ENCODE results near the gene GOSR1. TPM values are rescaled to one million over a fixed set of nuclear protein-coding genes. Genes with fewer than 3 reads are reported as not detected.
"Not testable (repeated sequence)": the region's sequence is repeated elsewhere in the genome, so short reads cannot be mapped to it uniquely, and the experiment has no call there.

Gene GOSR1
- total and polyA plus RNA-seq, 11 donors, result 8.9 to 39.7 (median 29.8) TPM

- peaks cover 0 to 65% (median 23%) of the 10 kb centered on the region in 9 donors for H3K36me3 ChIP-seq
- ATAC-seq, result peak in 2 of 4 donors; percentile 49 to 64
- intact Hi-C loops (cut with DNase I), result loop anchor here in 1 of 10 donors (10.0 kb wide), 1 partner anchor 99 kb away; the partner anchor contains the start of gene TMIGD1
These were observed 43.7 kb upstream of the GOSR1 start for GRCh38 chr17:30433514-30433913.

GRCh38 chr17:30436729-30437128 lies 40.5 kb upstream of the GOSR1 start:
- TF ChIP-seq POLR2A (IDR thresholded peaks at IDR 0.05) (no peak), CTCF (IDR thresholded peaks at IDR 0.05) (no peak)
- intact Hi-C loops (cut with DNase I), result loop anchor here in 1 of 10 donors (10.0 kb wide), 1 partner anchor 102 kb away; the partner anchor contains the start of gene TMIGD1
- no peak for ATAC-seq

More at GRCh38 chr17:30433514-30433913, 43.7 kb upstream of the GOSR1 start:
- Histone ChIP-seq H3K4me3 (no peak overlapping the region), H3K27ac (no peak overlapping the region), H3K4me1 (peaks cover 0 to 16% (median 0%) of the 10 kb centered on the region in 12 donors), H3K27me3 (no peaks in the 10 kb centered on the region), H3K9me3 (no peaks in the 10 kb centered on the region)
- WGBS, 4 donors, result 66 to 90% (median 73%) methylated on average over 1 of the region's 1 CpG
- TF ChIP-seq CTCF (IDR thresholded peaks at IDR 0.05) (no peak), POLR2A (IDR thresholded peaks at IDR 0.05) (no peak)
- no peak for DNase-seq

DNA sequence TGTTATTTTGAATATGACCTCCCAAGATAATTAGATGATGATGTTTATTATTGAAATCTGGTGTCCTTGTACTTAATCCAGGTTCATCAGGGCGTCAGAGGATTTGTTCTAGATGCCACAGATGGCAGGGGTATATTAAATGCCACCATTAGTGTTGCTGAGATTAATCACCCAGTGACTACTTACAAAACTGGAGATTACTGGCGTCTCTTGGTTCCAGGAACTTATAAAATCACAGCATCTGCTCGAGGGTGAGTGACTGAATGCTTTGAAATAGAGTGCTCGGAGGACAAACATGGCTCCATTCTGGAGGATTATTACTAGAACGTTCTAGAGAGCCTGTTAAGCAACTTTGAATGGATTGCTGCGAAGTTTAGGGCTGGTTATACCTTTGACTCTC lies 33.5 kb upstream of the GOSR1 start:
- ATAC-seq (no peak), DNase-seq (no peak)
- intact Hi-C loops (cut with DNase I), result no loop called here
- H3K36me3 ChIP-seq, result peaks cover 0 to 46% (median 37%) of the 10 kb centered on the region in 9 donors
- no peak overlapping the region for H3K4me3 ChIP-seq
- H3K27me3 ChIP-seq, result no peaks in the 10 kb centered on the region
- H3K9me3 ChIP-seq, result no peaks in the 10 kb centered on the region
- no peak overlapping the region for H3K27ac ChIP-seq
- H3K4me1 ChIP-seq, result no peaks in the 10 kb centered on the region
- TF ChIP-seq POLR2A (IDR thresholded peaks at IDR 0.05) (no peak), CTCF (IDR thresholded peaks at IDR 0.05) (no peak)
- WGBS, 4 donors, result 90 to 92% (median 92%) methylated on average over 6 of the region's 6 CpGs

More at GRCh38 chr17:30436729-30437128, 40.5 kb upstream of the GOSR1 start:
- Histone ChIP-seq H3K4me3 (no peak overlapping the region), H3K27me3 (no peaks in the 10 kb centered on the region), H3K36me3 (peaks cover 0 to 44% (median 18%) of the 10 kb centered on the region in 9 donors), H3K27ac (no peak overlapping the region), H3K4me1 (peaks cover 0 to 7% (median 0%) of the 10 kb centered on the region in 12 donors), H3K9me3 (no peaks in the 10 kb centered on the region)
- DNase-seq, result no peak

GRCh38 chr17:30446640-30447039 lies 30.6 kb upstream of the GOSR1 start:
- H3K27me3 ChIP-seq; H3K27ac ChIP-seq; H3K9me3 ChIP-seq; DNase-seq; intact Hi-C loops (cut with DNase I); H3K4me3 ChIP-seq; ATAC-seq; H3K4me1 ChIP-seq: not testable (repeated sequence)
- H3K36me3 ChIP-seq, result peaks cover 0 to 66% (median 54%) of the 10 kb centered on the region in 9 donors

DNA sequence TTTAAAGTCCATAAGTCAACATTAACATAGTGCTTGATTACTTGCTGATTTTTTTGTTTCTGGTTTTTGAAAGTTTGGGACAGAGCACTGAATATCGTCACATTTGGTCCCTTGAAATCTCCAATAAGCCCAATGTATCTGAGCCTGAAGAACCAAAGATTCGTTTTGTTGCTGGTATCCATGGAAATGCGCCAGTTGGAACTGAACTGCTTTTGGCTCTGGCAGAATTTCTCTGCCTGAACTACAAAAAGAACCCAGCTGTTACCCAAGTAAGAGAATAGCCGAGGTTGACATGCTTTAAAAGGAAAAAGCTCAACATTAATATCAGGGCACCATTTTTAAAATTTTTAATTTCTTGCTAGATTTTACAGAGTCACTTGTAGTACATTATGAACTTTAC lies 27.7 kb upstream of the GOSR1 start:
- no peak for TF ChIP-seq POLR2A (IDR thresholded peaks at IDR 0.05)
- DNase-seq, result peak in 2 of 5 donors; percentile 8 to 26
- no peak overlapping the region for H3K27ac ChIP-seq
- peaks cover 0 to 2% (median 0%) of the 10 kb centered on the region in 12 donors for H3K9me3 ChIP-seq
- intact Hi-C loops (cut with DNase I), result no loop called here
- no peaks in the 10 kb centered on the region for H3K27me3 ChIP-seq
- H3K36me3 ChIP-seq, result peaks cover 0 to 66% (median 51%) of the 10 kb centered on the region in 9 donors
- H3K4me1 ChIP-seq, result peaks cover 0 to 8% (median 0%) of the 10 kb centered on the region in 12 donors
- no peak overlapping the region for H3K4me3 ChIP-seq
- ATAC-seq, result no peak
- 42 to 63% (median 51%) methylated on average over 4 of the region's 4 CpGs for WGBS, 4 donors
